EH (cell line): Measurements from ENCODE around the gene RALGAPA1.
"Not testable (repeated sequence)": the region's sequence is repeated elsewhere in the genome, so short reads cannot be mapped to it uniquely, and the experiment has no call there.

Experiments used
- DNase-seq: peaks from one replicate; pipeline ENCODE4 v3.0.0-alpha.2; 2015; ENCODE audit warnings: low read depth

The RALGAPA1 gene

GRCh38 chr14:35626947-35627346, 182.1 kb downstream of the RALGAPA1 start:
- not testable (repeated sequence) for DNase-seq

GRCh38 chr14:35621996-35622395, 187.1 kb downstream of the RALGAPA1 start:
- not testable (repeated sequence) for DNase-seq

- DNase-seq = not testable (repeated sequence)
These were observed 189.1 kb downstream of the RALGAPA1 start for GRCh38 chr14:35619998-35620397.

- DNase-seq = not testable (repeated sequence)
These were observed 189.6 kb downstream of the RALGAPA1 start for GRCh38 chr14:35619461-35619860.

- no peak for DNase-seq
These were observed 191.6 kb downstream of the RALGAPA1 start for GRCh38 chr14:35617500-35617899.

GRCh38 chr14:35607380-35607779, 201.7 kb downstream of the RALGAPA1 start:
- DNase-seq = no peak

GRCh38 chr14:35600253-35600652, 208.8 kb downstream of the RALGAPA1 start:
- no peak for DNase-seq

GRCh38 chr14:35594616-35595015, 214.5 kb downstream of the RALGAPA1 start:
- no peak for DNase-seq

- DNase-seq = not testable (repeated sequence)
These were observed 221.7 kb downstream of the RALGAPA1 start for GRCh38 chr14:35587373-35587772.

GRCh38 chr14:35578639-35579038, 230.5 kb downstream of the RALGAPA1 start:
- no peak for DNase-seq

GRCh38 chr14:35578135-35578534, 231.0 kb downstream of the RALGAPA1 start:
- no peak for DNase-seq

- DNase-seq = no peak
These were observed 232.2 kb downstream of the RALGAPA1 start for GRCh38 chr14:35576856-35577255.

- DNase-seq = peak; percentile 16
These were observed 232.8 kb downstream of the RALGAPA1 start for GRCh38 chr14:35576260-35576659.

- no peak for DNase-seq
These were observed 235.2 kb downstream of the RALGAPA1 start for GRCh38 chr14:35573911-35574310.

GRCh38 chr14:35571598-35571997, 237.5 kb downstream of the RALGAPA1 start:
- no peak for DNase-seq

- no peak for DNase-seq
These were observed 243.1 kb downstream of the RALGAPA1 start for GRCh38 chr14:35565871-35566464.

- DNase-seq = no peak
These were observed 250.4 kb downstream of the RALGAPA1 start for GRCh38 chr14:35558680-35559079.

GRCh38 chr14:35557221-35557747, 251.8 kb downstream of the RALGAPA1 start:
- DNase-seq = no peak

GRCh38 chr14:35556548-35556947, 252.5 kb downstream of the RALGAPA1 start:
- no peak for DNase-seq

GRCh38 chr14:35553808-35554207, 255.3 kb downstream of the RALGAPA1 start:
- peak; percentile 78 for DNase-seq

GRCh38 chr14:35551081-35551480, 258.0 kb downstream of the RALGAPA1 start:
- DNase-seq = no peak

- DNase-seq = no peak
These were observed 259.5 kb downstream of the RALGAPA1 start for GRCh38 chr14:35549551-35549950.

GRCh38 chr14:35543006-35543405, 266.1 kb downstream of the RALGAPA1 start:
- no peak for DNase-seq

GRCh38 chr14:35539969-35540368, 269.1 kb downstream of the RALGAPA1 start:
- no peak for DNase-seq
